Stimulated activated CD8-positive, alpha-beta memory T cell treated with anti-CD3 and anti-CD28 coated beads, Interleukin-7, amount 100 ng/mL, for 48 hours (primary cell): ENCODE measurements around the gene HNRNPH3.
"Not testable (repeated sequence)": the region's sequence is repeated elsewhere in the genome, so short reads cannot be mapped to it uniquely, and the experiment has no call there.

Experiments
- DNase-seq, 2 donors: peaks; one replicate each; pipeline ENCODE4 v3.0.0-alpha.2; 2020; ENCODE audit warnings: low read depth in 1 of 2; ENCODE audit errors: extremely low read depth in 1 of 2

Gene HNRNPH3, protein sequence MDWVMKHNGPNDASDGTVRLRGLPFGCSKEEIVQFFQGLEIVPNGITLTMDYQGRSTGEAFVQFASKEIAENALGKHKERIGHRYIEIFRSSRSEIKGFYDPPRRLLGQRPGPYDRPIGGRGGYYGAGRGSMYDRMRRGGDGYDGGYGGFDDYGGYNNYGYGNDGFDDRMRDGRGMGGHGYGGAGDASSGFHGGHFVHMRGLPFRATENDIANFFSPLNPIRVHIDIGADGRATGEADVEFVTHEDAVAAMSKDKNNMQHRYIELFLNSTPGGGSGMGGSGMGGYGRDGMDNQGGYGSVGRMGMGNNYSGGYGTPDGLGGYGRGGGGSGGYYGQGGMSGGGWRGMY

DNA sequence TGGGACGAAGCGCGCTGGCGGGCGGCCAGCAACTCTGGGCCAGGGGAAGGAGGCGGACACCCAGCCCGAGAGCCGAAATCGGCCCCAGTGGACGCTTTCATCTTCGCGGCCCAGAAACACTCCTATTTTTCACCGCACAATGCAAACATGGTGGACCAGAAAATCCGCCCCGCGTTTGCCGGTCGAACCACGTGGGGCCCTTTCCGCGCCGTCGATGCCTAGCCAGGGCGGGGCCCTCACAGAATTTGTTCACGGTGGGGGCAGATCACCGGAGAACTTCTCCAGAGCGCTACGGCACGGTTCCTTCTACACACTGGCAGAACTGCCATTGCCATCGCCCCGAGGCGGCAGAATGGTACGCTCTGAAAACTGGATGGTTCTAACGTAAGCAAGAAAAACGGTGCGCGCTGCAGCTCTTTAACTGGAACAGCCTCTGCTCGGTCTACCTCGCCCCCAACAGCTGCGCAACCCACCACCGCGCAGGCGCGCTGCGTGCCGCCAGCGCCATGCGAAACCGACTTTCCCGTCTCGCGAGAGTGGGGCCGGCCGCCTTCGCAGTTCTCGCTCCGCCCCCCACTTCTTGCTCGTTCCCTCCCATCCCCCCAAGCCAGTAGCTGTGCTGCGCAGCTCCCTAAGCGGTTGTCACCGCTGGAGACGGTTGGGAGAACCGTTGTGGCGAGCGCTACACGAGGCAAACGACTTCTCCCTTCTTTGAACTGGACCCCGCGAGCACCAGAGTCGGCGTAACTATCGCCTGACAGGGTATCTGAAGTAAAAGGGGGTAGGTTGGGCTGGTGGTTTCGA is at the start of gene HNRNPH3:
TSS of gene HNRNPH3 (plus strand) at position 610 of the 804 bp plus-strand sequence. CDS start 5,158 bp downstream, outside the sequence.
- DNase-seq = peak; percentile 96 to 97

DNA sequence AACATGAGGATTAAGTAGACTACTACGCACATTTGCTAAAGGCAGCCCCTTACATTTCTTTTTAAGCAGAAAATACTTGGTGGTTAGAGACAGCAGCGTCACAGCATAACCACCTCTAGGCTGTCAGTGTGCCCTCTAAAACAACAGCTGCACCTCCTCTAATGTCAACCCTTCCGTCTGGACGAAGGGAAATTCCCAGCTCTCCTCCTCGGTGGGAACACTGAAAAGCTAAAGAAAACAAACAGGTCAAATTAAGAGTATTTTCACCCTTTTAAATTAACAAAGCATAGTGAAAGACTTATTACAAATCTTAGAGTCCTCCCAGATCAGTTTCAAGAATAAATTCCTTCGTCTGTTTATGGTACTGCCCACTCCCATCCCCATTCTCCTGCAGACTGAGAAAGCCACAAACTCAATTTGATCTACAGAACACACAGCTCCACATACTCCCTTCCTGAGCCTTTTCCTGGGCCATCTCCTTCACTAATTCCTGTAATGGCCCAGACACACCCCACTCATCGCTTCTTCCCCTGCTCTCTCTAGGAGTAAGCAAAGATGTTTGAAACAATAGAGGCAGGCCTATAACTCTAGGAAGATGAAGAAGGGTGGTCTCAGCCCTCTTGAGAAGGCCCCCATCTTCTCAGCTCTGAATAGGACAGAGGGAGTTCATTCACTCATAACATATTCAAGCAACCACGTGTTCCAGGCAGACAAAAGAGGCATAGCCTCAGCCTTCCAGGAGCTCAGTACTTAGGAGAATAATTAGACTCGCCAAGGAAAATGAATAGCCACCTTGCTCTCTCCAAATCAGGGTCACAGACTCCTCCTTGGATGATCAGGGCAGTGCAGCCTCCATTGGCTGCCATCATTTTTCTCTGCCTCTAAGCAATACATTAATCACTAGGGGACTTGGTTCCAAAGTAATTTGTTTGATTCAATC is 47.5 kb upstream of the HNRNPH3 start:
- DNase-seq = no peak

DNA sequence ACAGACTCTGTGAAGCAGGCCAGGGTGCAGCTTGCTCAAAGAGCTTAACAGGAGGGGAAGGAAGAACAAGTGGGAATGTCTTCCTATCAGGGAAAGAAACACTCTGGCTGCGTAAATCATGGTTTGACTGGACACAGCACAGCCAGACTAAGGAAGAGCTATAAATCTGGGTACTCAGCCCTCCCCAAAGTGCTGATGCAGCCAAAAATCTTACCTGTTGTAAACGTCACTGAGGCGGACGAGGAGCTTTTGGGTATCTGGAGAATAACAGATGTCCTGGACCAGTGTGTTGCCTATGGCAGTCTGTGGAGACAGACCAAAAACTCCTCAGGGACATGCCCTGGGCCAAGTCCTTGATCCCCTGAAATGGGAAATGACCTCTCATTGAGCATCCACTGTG is 43.1 kb upstream of the HNRNPH3 start:
- no peak for DNase-seq

DNA sequence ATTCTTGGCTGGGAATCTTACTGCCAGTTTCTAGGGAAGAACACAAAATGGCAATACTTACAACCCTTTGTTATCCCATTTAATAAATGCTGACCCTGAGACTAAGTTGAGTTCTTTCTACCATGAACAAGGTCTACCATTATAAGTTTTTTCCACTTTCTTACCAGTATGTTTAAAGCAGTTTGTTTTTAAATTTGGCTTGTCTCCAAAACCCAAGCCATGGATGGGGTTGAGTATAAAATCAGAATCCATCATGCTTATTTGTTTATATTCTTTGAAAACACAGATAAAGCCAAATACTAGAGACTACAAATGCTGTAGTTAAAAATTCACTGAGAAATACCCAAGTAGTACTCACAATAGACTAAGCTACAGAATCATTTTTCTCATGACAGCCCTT is 41.1 kb upstream of the HNRNPH3 start:
- DNase-seq = no peak

DNA sequence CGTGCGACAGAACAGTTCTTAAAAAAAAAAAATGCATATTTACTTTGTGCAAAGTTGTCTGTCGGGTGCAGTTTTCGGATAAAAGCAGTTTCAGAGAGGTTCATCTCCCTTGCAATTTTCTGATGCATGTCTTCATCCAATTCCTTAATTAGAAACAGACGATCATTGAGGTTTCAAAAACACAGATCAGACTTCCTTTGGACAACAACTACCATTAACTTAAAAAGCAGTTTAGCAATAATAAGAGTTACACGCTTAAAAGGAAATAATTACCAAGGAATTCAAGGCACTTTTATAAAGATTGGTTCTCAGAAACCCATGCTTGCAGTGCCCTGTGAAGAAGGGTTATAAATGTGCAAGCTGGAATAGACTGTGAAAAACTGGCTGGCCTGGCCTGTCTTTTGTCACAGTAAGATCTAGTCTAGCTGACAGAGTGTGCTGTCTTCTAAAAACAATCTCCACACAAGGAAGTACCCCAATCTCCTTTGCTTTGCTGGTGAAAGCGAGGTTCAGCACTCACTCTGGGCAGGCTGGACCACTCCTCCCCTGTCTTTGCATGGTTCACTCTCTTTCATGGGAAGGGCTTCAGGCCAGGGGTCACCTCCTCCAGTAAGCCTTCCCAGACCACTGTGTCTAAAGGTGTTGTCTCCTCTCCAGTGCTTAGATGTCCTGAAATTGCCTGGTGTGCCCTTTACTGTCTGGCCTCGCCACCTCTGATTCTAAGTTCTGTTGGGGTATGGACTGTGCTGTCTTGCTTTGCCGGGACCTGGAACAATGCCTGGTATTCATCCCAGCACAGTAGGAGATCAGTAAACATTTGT is 34.8 kb upstream of the HNRNPH3 start:
- no peak for DNase-seq

DNA sequence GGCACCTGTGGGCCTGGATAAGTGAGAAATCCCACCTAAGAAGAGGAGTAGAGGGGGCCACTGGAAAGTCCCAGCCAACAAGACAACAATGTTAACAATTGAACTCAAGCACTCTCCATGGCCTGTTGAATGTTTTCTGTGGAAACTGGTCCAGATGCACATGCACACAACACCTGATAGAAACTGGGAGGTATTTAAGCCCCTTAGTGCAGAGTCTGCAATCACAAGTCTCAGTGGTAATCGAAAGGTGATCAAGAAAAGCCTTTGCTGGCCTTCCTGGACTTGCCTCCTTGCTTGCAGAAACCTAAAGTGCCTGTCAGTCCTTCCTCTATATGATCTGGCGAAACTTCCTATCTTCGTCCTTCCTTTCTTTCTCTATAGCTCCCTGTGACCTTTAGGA is 30.6 kb upstream of the HNRNPH3 start:
- DNase-seq = no peak

DNA sequence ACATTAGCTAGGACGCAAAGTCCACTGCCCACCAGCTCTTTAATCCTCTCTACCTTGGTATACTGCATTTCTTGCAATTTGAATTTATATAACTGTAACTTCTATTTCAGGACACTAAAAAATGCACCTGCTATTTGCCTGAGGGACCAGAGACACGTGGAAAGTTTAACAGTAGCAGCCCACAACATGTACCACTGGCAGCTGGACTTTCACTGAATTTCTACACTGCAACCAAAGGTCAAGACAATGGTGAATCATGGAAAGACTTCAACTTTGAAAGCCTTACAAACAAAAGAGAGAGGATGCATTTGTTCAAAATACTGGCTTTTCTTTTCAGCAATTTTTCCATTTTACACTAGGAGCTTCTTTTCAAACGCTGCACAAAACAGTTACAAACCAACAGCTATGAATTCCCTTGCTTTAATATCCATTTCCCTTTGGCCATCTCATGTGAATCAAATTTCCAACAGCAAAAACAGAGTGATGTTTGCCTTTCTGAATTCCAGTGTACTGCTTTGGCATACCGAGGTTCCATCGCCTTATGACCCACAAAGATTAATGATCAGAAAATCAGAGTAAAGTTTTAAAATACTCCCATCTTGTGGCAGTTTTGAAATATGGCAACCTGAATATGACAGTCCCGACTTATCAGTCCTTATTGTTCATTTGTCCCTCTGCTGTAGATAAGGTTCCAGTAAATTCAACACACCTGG is 29.9 kb upstream of the HNRNPH3 start:
- DNase-seq = no peak

DNA sequence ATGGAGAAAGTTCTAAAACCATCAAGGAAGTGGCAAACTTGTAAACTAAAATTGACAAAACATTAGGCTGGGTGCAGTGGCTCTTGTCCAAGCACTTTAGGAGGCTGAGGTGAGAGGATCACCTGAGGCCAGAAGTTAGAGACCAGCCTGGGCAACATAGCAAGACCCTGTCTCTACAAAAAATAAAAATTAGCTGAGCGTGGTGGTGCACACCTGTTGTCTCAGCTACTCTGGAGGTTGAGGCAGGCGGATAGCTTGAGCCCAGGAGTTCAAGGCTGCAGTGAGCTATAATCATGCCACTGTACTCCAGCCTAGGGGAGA is 29.4 kb upstream of the HNRNPH3 start:
- no peak for DNase-seq

DNA sequence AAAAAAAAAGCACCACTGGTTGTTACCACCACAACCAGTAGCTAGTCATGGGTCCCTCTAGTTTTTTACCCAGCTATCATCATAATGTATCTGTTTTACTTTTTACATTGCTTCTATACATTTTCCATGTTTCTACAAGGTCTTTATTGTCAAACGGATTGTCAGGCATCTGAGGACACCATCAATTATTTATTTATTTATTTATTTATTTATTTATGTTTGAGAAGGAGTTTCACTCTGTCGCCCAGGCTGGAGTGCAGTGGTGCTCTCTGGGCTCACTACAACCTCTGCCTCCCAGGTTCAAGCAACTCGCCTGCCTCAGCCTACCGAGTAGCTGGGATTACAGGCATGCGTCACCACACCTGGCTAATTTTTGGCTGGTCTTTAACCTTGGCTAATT is 29.0 kb upstream of the HNRNPH3 start:
- DNase-seq = no peak

DNA sequence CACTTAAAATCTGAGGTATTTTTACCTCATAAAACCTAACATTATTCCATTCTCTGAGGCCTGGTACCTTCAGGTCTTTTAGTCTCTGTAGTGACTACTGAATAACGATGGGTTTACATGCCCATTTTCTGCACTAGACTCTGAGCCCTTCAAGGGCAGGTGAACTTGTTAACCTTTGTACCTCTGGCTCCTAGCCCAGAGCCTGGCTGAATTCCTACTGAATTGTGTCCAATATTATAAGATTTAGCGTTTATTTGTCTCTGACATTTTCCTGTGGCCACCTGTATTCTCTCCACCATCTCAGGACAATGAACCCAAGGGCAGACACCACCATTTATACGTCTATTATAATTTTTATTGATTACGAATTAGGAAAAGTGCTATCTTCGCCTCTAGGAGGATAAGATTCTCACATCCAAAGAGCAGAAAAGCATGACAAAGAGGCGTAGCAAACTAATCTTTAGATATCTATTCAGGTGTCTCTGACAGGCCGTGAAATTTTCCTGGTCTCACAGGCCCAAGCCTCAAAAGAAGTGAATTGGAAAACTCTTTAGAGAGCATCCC is 27.9 kb upstream of the HNRNPH3 start:
- no peak for DNase-seq

DNA sequence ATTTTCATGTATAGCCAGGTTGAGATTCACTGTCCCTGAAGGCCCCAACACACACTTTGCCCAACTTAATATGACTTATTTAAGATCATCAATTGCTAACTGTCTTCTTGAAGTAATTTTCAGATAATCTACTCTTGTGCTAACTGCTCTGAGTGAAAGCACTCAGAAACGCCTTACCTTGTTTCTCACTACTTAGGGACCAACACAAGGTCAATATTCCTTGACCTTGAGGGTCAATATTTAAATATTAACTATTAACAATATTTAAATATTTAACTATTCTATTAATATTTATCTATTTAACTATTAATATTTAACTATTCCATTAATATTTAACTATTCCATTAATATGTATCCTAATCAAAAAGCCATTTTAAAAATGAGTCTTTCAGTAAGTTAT is 26.0 kb upstream of the HNRNPH3 start:
- no peak for DNase-seq

DNA sequence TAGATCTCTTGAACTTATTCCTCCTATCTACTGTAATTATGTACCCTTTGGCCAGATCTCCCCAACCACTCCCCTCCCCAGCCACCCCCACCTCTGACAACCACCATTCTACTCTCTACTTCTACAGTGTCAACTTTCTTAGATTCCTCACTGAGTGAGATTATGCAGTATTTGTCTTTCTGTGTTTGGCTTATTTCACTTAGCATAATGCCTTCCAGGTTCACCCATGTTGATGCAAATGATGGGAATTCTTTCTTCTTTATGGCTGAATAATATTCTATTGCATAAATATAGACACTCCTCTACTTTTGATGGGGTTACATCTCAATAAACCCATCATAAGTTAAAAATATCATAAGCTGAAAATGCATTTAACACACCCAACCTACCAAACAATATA is 21.3 kb upstream of the HNRNPH3 start:
- DNase-seq = no peak

DNA sequence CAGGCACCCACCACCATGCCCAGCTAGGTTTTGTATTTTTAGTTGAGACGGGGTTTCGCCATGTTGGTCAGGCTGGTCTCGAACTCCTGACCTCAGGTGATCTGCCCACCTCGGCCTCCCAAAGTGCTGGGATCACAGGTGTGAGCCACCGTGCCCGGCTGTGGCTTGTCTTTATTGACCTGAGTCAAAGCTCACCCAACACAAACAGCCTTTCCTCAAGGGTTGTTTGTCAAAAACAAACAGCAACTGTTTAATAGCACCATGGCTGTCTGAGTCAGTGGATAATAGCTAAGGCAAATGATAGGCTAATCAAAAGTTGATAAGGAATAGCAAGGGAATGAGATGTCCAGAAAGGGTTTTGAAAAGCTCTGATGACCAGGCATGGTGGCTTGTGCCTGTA is 16.9 kb upstream of the HNRNPH3 start:
- not testable (repeated sequence) for DNase-seq

DNA sequence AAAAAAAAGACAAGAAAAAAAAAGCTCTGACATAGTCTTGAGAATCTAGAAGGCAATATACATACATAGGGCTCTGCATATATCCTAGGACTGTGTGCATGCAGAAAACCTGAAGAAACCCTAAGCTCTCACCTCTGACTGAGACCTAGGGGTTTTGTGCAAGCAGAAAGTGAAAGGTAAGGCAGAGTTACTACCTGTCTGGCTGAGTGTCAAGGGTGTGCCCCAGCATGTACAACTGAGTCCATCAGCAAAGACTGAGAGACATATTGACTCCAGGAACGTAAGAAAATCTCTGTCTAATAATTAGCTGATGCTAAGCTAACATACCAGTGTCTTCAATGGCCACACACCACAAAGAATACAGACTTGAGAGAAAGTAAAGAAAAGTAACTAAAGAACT is 16.3 kb upstream of the HNRNPH3 start:
- no peak for DNase-seq

DNA sequence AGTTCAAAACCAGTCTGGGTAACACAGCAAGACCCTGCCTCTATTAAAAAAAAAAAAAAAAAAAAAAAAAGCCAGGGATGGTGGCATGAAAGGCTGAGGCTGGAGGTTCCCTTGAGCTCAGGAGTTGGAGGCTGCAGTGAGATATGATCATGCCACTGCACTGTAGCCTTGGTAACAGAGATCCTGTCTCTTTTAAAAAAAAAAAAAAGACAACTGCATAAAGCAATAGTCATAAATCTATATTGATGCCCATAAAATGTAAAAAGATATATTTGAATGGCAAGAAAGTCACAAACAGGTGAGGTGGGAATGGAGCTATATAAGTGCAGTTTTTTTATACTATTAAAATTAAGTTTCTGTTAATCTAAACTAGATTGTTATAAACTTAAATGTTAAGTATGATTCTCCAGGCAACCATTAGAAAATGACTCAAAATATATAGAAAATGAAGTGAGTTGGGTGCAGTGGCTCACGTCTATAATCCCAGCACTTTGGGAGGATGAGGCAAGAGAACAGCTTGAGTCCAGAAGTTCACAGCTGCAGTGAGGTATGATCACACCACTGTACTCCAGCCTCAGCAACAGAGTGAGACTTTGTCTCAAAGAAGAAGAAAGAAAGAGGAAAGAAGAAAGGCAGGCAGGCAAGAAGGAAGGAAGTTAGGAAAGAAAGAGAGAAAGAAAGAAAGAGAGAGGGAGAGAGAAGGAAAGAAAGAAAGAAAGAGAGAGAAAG is 13.4 kb upstream of the HNRNPH3 start:
- no peak for DNase-seq

DNA sequence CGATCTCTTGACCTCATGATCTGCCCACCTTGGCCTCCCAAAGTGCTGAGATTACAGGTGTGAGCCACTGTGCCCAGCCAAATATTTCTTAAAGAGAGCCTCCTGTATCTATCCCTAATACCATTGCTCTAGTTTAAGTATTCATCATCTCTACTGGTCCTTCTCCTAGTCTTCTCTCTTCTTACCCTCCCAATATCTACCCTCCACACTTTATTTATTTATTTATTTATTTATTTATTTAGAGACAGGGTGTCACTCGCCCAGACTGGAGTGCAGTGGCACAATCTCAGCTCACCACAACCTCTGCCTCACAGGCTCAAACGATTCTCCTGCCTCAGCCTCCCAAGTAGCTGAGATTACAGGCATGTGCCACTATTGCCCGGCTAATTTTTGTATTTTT is 7.5 kb upstream of the HNRNPH3 start:
- not testable (repeated sequence) for DNase-seq

DNA sequence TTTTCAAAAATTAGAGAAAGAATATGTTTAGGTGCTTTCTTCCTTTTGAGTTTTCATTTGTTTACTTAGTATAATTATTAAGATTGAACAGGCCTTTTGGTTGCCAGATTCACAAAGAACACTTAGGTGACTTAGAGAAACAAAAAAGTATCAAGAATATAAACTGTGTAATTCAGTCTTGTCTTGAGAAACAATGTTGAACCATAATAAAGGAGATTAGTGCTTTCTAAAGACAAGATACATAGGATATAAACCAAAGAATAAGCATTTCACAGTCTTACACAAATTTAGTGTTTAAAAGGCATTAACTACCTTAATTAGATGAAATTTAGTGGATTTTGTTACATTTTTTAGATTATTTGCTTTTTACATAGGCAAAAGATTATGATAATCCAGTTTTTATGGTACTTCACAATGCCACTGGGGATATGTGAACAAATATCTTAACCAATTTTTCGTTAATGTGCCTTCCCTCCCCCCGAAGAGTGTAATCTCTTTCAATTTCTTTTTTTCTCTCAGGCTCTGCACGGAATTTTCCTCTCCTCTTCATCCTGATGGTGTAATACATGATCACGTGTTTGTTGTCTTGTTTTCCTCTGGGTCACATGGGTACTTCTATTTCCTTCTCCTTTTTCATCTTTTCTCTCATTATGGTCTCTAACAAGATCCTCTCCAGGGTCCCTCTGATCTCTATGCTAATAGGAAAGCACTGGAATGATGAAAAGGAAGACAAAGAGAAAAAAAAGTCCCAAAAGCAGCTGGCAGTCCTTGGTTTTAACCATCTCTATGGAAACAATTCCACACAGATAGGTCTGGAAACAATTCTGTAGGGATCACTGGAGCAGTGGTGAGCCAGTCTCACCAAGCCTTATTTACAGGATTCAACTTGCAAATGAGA is 3.7 kb upstream of the HNRNPH3 start:
- no peak for DNase-seq

DNA sequence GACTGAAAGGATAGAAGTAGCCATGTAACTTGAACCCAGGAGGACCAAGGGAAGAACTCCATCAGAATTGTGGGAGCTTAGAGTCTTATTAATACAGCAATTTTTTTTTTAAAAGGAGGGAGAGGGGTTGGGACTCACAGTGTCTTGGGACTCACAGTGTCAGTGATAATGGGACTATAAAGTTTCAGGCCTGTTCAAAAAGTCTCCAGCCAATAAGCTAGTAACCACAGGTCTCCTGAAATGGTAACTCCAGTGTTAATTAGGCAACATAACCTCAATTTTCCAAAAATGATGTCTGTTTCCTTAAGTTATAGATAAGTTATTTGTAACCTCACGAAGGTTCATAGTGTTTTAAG is 2.4 kb upstream of the HNRNPH3 start:
- DNase-seq = no peak
